Tibial nerve (tissue), 3 donors: ENCODE measurements around the gene ARCN1.

Experiments used
- CTCF ChIP-seq, 5 experiments: fragments of 200-600 bp in 3 of 5; fragments of 450-650 bp in 2 of 5; sonication (generic) in 3 of 5; IDR thresholded peaks; one replicate each; pipeline ENCODE4 v1.5.1; 2016 to 2019; ENCODE audit warnings: antibody characterized with exemption in 5 of 5, mild to moderate bottlenecking in 3 of 5, moderate library complexity in 2 of 5
- POLR2A ChIP-seq, 2 donors: fragments of 450-650 bp; IDR thresholded peaks; one replicate each; pipeline ENCODE4 v1.6.1; 2017; ENCODE audit warnings: antibody characterized with exemption in 2 of 2, mild to moderate bottlenecking in 2 of 2, moderate library complexity in 2 of 2

- TF ChIP-seq CTCF (IDR thresholded peaks at IDR 0.05) (peak in 1 of 5 experiments; percentile 10), POLR2A (IDR thresholded peaks at IDR 0.05) (peak; percentile 22 to 34)
Measured at GRCh38 chr11:118609380-118610224, 37.4 kb downstream of the ARCN1 start.
